ENCODE data around the gene PLA2G4E. TPM values are rescaled to one million over a fixed set of nuclear protein-coding genes. Genes with fewer than 3 reads are reported as not detected.

Gene PLA2G4E
- total and polyA plus RNA-seq, 2 experiments from 2014 or later: not detected

GRCh38 chr15:41980654-41981323 is 40.1 kb downstream of the PLA2G4E start (continued):
- TF ChIP-seq ZNF462 (CRISPR knock-in tag; IDR thresholded peaks at IDR 0.05) (no peak), CREB1 (CRISPR knock-in tag; IDR thresholded peaks at IDR 0.05; ENCODE audit: low read depth) (no peak), JUNB (IDR thresholded peaks at IDR 0.05; ENCODE audit: unreplicated experiment) (no peak), POLR2AphosphoS5 (IDR thresholded peaks at IDR 0.05; ENCODE audit: low read depth) (no peak), ZNF331 (CRISPR knock-in tag; IDR thresholded peaks at IDR 0.05; ENCODE audit: low read depth) (no peak), EZH2 (IDR thresholded peaks at IDR 0.05; ENCODE audit: low read depth, unreplicated experiment) (no peak), NANOG (IDR thresholded peaks at IDR 0.05; ENCODE audit: borderline replicate concordance) (no peak), ZNF114 (CRISPR knock-in tag; IDR thresholded peaks at IDR 0.05) (no peak), ETS1 (IDR thresholded peaks at IDR 0.05) (no peak)
